GM19025 (cell line): Measurements from ENCODE around the gene SRD5A2.

Source experiments
- ATAC-seq: cut with Tn5 transposase; IDR thresholded peaks from one replicate; pipeline ENCODE4 v1.9.1; 2021; ENCODE audit warnings: mild to moderate bottlenecking, low read depth, moderate library complexity; ENCODE audit not compliant: unreplicated experiment

The SRD5A2 gene

GRCh38 chr2:31580321-31581117 is at the start of gene SRD5A2:
Gene SRD5A2 (minus strand): TSS chr2:31580938. CDS start chr2:31580900, 38 bp downstream.
- ATAC-seq: no peak

GRCh38 chr2:31606509-31606908 is 25.8 kb upstream of the SRD5A2 start:
- ATAC-seq: no peak

- no peak for ATAC-seq
These were observed 18.0 kb upstream of the SRD5A2 start for GRCh38 chr2:31598694-31599093.

GRCh38 chr2:31586230-31586629 is 5.5 kb upstream of the SRD5A2 start:
- ATAC-seq: no peak

- no peak for ATAC-seq
These were observed 522 bp upstream of the SRD5A2 start for GRCh38 chr2:31581124-31581795.

- no peak for ATAC-seq
These were observed 780 bp downstream of the SRD5A2 start for GRCh38 chr2:31579996-31580320.

GRCh38 chr2:31578316-31578715 is 2.4 kb downstream of the SRD5A2 start:
- ATAC-seq: no peak

- no peak for ATAC-seq
These were observed 3.6 kb downstream of the SRD5A2 start for GRCh38 chr2:31577143-31577542.

- no peak for ATAC-seq
These were observed 12.0 kb downstream of the SRD5A2 start for GRCh38 chr2:31568585-31569201.

GRCh38 chr2:31567679-31568078 is 13.1 kb downstream of the SRD5A2 start:
- ATAC-seq: no peak

GRCh38 chr2:31563273-31563839 is 17.4 kb downstream of the SRD5A2 start:
- no peak for ATAC-seq

GRCh38 chr2:31561823-31562222 is 18.9 kb downstream of the SRD5A2 start:
- no peak for ATAC-seq

- ATAC-seq: no peak
These were observed 22.1 kb downstream of the SRD5A2 start for GRCh38 chr2:31558401-31559295.

- ATAC-seq: no peak
These were observed 23.8 kb downstream of the SRD5A2 start for GRCh38 chr2:31556940-31557339.

- ATAC-seq: no peak
These were observed 24.6 kb downstream of the SRD5A2 start for GRCh38 chr2:31555967-31556706.

- no peak for ATAC-seq
These were observed 27.4 kb downstream of the SRD5A2 start for GRCh38 chr2:31553362-31553761.

GRCh38 chr2:31547485-31547884 is 33.3 kb downstream of the SRD5A2 start:
- ATAC-seq: no peak

GRCh38 chr2:31541853-31542252 is 38.9 kb downstream of the SRD5A2 start:
- no peak for ATAC-seq

- ATAC-seq: no peak
These were observed 41.2 kb downstream of the SRD5A2 start for GRCh38 chr2:31539505-31539904.

GRCh38 chr2:31535768-31536167 is 45.0 kb downstream of the SRD5A2 start:
- no peak for ATAC-seq
